ENCODE data around the gene LENEP. TPM values are rescaled to one million over a fixed set of nuclear protein-coding genes. Genes with fewer than 3 reads are reported as not detected.

LENEP gene
- total RNA-seq, 2 donors from 2014 or later, result 0.77 to 0.97 TPM

GRCh38 chr1:155039308-155039669 is 45.9 kb downstream of the LENEP start:
- no peaks in the 10 kb centered on the region for H3K27me3 Mint-ChIP-seq

GRCh38 chr1:155040358-155041093 is 47.1 kb downstream of the LENEP start:
- H3K9me3 Mint-ChIP-seq, result no peaks in the 10 kb centered on the region
- no peak for ATAC-seq (replicated peaks)
- H3K4me1 Mint-ChIP-seq, result peaks cover 6% of the 10 kb centered on the region
- no peaks in the 10 kb centered on the region for H3K27me3 Mint-ChIP-seq
- no peak overlapping the region for H3K27ac Mint-ChIP-seq
- H3K4me3 Mint-ChIP-seq, result no peak overlapping the region
- no peaks in the 10 kb centered on the region for H3K36me3 Mint-ChIP-seq (ENCODE audit: low read depth)

More at GRCh38 chr1:155039308-155039669, 45.9 kb downstream of the LENEP start:
- Mint-ChIP-seq H3K4me1 (no peaks in the 10 kb centered on the region), H3K9me3 (no peaks in the 10 kb centered on the region), H3K36me3 (ENCODE audit: low read depth) (no peaks in the 10 kb centered on the region), H3K4me3 (no peak overlapping the region), H3K27ac (no peak overlapping the region)
- ATAC-seq (replicated peaks), result no peak

GRCh38 chr1:155042789-155043188 is 49.4 kb downstream of the LENEP start:
- Mint-ChIP-seq H3K36me3 (ENCODE audit: low read depth) (no peaks in the 10 kb centered on the region), H3K9me3 (no peaks in the 10 kb centered on the region), H3K27ac (peak overlapping the region; percentile 2), H3K4me3 (no peak overlapping the region), H3K4me1 (peaks cover 6% of the 10 kb centered on the region), H3K27me3 (no peaks in the 10 kb centered on the region)
- no peak for ATAC-seq (replicated peaks)

- no peak for ATAC-seq (replicated peaks)
- H3K9me3 Mint-ChIP-seq, result no peaks in the 10 kb centered on the region
- H3K4me3 Mint-ChIP-seq, result no peak overlapping the region
- H3K36me3 Mint-ChIP-seq (ENCODE audit: low read depth), result no peaks in the 10 kb centered on the region
- H3K4me1 Mint-ChIP-seq, result peaks cover 6% of the 10 kb centered on the region
- H3K27ac Mint-ChIP-seq, result peak overlapping the region; percentile 48
- no peaks in the 10 kb centered on the region for H3K27me3 Mint-ChIP-seq
Observed at GRCh38 chr1:155043301-155043702, 49.9 kb downstream of the LENEP start.

- H3K9me3 Mint-ChIP-seq, result no peaks in the 10 kb centered on the region
- H3K4me1 Mint-ChIP-seq, result peaks cover 6% of the 10 kb centered on the region
- ATAC-seq (replicated peaks), result no peak
- no peaks in the 10 kb centered on the region for H3K36me3 Mint-ChIP-seq (ENCODE audit: low read depth)
- peak overlapping the region; percentile 48 for H3K27ac Mint-ChIP-seq
- no peak overlapping the region for H3K4me3 Mint-ChIP-seq
- H3K27me3 Mint-ChIP-seq, result no peaks in the 10 kb centered on the region
Observed at GRCh38 chr1:155043793-155044192, 50.4 kb downstream of the LENEP start.

Other genes with a start within 250 kb of the LENEP start
- gene KCNN3, start 123.3 kb upstream of the LENEP start, total RNA-seq, result under 1 TPM; 0.11 to 0.37 TPM
- 10 to 100 TPM; 38.6 to 66.9 TPM for gene PMVK, start 56.9 kb upstream of the LENEP start, total RNA-seq
- gene PBXIP1, start 37.5 kb upstream of the LENEP start, total RNA-seq, result 100 to 1,000 TPM in 1 of 2 donors, 10 to 100 TPM in 1; 61.9 to 118 TPM
- gene PYGO2, start 31.8 kb upstream of the LENEP start, total RNA-seq, result 10 to 100 TPM; 35.6 to 39.2 TPM
- gene SHC1, start 22.8 kb upstream of the LENEP start, total RNA-seq, result 10 to 100 TPM; 60.9 to 62.0 TPM
- 100 to 1,000 TPM; 162 to 188 TPM for gene CKS1B, start 18.9 kb upstream of the LENEP start, total RNA-seq
- gene FLAD1, start 10.2 kb upstream of the LENEP start, total RNA-seq, result 10 to 100 TPM; 34.6 to 68.3 TPM
- 100 to 1,000 TPM in 1 of 2 donors, 10 to 100 TPM in 1; 94.5 to 140 TPM for gene ZBTB7B, start 9.2 kb downstream of the LENEP start, total RNA-seq
- 1 to 10 TPM in 1 of 2 donors, under 1 TPM in 1; 0.67 to 2.2 TPM for gene DCST2, start 40.2 kb downstream of the LENEP start, total RNA-seq
- not detected for gene DCST1, start 40.2 kb downstream of the LENEP start, total RNA-seq
- gene ADAM15, start 57.7 kb downstream of the LENEP start, total RNA-seq, result 10 to 100 TPM; 53.2 to 86.6 TPM
- gene EFNA4, start 70.2 kb downstream of the LENEP start, total RNA-seq, result 1 to 10 TPM; 4.6 to 7.0 TPM
- 10 to 100 TPM in 1 of 2 donors, 1 to 10 TPM in 1; 4.1 to 10.8 TPM for gene EFNA3, start 85.3 kb downstream of the LENEP start, total RNA-seq
- gene EFNA1, start 134.3 kb downstream of the LENEP start, total RNA-seq, result under 1 TPM in 1 of 2 donors, not detected in 1; 0.48 TPM
- 10 to 100 TPM; 42.8 to 47.3 TPM for gene SLC50A1, start 142.3 kb downstream of the LENEP start, total RNA-seq
- 10 to 100 TPM; 29.4 to 40.6 TPM for gene DPM3, start 146.9 kb downstream of the LENEP start, total RNA-seq
- 100 to 1,000 TPM; 108 to 166 TPM for gene KRTCAP2, start 179.7 kb downstream of the LENEP start, total RNA-seq
- 10 to 100 TPM; 10.6 to 16.6 TPM for gene TRIM46, start 180.3 kb downstream of the LENEP start, total RNA-seq
- 10 to 100 TPM; 11.8 to 26.8 TPM for gene THBS3, start 214.3 kb downstream of the LENEP start, total RNA-seq
- 10 to 100 TPM; 31.3 to 59.9 TPM for gene MTX1, start 215.1 kb downstream of the LENEP start, total RNA-seq

All from activated T-helper 17 cell treated with anti-CD3 and anti-CD28 coated beads, Interleukin-2, amount 50 U/mL, for 72 hours (primary cell).